HAP-1 (cell line): ENCODE measurements around the gene ZMAT5.

Source experiments
- DNase-seq, 2 experiments: peaks; one replicate each; pipeline ENCODE4 v3.0.0-alpha.2; 2016 to 2020; ENCODE audit warnings: low spot score in 2 of 2
- H3K27me3 ChIP-seq: fragments of 250-450 bp; sonication (Bioruptor Pico); 2 replicates; pipeline ENCODE4 v1.5.1; 2020; ENCODE audit warnings: low read depth, mild to moderate bottlenecking, moderate library complexity
- H3K36me3 ChIP-seq: fragments of 250-450 bp; sonication (Bioruptor Pico); replicated peaks from 2 replicates; pipeline ENCODE4 v1.5.1; 2020; ENCODE audit warnings: mild to moderate bottlenecking
- H3K4me1 ChIP-seq: fragments of 250-450 bp; sonication (Bioruptor Pico); 2 replicates; pipeline ENCODE4 v1.5.1; 2020; ENCODE audit warnings: mild to moderate bottlenecking
- H3K4me3 ChIP-seq: fragments of 250-450 bp; sonication (Bioruptor Pico); 2 replicates; pipeline ENCODE4 v1.5.1; 2020; ENCODE audit warnings: mild to moderate bottlenecking, moderate library complexity
- H3K9me3 ChIP-seq: fragments of 250-450 bp; sonication (Bioruptor Pico); 2 replicates; pipeline ENCODE4 v1.5.1; 2020; ENCODE audit warnings: mild to moderate bottlenecking, moderate library complexity
- in situ Hi-C: fragments of 300-500 bp; cut with MboI; formaldehyde crosslinking; loops from 3 replicates; pipeline ENCODE4 v1.14.3; 2020; ENCODE audit warnings: low sequenced_read_pairs, inconsistent platforms, mixed read lengths

The ZMAT5 gene

DNA sequence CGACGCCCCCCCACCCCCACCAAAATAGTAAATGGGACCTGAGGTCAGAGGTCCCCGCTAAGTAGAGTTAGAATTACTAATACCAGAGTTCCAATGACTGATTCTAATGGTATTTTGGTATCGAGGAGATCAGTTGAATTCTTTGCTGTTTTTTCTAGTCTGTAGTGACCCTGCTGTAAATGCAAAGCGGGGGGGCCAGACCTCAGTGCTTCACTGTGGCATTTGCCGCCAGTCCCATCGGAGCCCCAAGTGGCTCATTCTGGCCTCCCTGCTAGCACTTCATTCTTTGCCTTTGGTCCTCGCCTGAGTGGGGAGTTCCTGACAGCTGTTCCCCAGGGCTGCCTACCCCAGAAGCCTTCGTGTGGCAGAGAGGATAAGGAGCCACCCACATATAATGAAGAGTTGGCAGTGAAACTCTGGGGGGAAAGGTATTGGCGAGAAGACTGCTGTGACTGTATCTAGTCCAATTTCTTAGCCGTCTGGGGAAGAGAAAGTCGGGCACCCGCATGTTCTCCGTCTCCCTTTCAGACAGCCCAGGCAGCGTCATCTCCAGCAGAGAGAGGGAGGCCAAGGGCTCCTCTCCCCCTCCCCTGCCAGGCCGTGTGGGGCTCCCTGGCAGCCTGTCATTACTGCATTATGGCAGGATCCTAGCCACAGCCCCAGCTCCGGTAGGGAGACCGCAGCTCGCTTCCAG is 66.5 kb downstream of the ZMAT5 start:
- Histone ChIP-seq H3K4me3 (no peak overlapping the region), H3K27me3 (no peaks in the 10 kb centered on the region), H3K9me3 (no peaks in the 10 kb centered on the region), H3K36me3 (no peaks in the 10 kb centered on the region), H3K4me1 (no peaks in the 10 kb centered on the region)
- DNase-seq, result no peak
- in situ Hi-C loops, result no loop called here

DNA sequence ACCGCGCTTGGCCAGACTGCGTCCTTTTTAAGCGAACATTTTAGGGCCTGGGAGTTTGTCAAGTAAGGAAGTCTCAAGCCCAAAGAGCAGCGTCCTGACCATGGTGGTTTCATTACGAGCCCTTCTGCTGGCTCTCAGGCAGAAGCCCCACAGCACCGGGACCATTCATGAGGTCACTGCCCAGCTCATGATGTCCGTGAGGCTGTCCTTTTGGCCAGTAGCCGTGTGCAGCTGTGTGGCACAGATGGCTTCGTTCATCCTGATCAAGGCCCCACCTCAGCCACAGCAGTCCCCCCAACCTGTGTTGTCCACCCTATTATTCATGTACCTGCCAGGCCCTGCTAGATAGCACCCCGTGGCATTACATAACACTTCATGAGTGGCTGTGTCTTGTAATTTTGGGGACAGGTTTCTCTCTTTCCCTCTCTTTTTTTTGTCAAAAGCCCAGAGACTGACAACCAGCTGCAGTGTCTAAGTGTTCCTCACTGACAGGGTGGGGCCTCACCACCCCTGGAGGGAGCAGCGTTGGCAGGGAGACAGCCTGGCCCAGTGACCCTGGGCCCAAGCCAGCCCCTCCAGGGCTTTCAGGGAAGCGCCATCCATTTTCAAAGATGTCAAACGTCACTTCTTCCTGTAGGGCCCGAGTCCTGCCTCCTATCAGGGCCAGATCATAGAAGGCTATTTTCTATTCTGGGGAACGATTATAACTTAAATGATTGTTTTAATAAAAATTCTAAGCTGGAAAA is 68.8 kb downstream of the ZMAT5 start:
- in situ Hi-C loops, result no loop called here
- H3K36me3 ChIP-seq, result peaks cover 7% of the 10 kb centered on the region; the same call in 1 of the 2 replicates

DNA sequence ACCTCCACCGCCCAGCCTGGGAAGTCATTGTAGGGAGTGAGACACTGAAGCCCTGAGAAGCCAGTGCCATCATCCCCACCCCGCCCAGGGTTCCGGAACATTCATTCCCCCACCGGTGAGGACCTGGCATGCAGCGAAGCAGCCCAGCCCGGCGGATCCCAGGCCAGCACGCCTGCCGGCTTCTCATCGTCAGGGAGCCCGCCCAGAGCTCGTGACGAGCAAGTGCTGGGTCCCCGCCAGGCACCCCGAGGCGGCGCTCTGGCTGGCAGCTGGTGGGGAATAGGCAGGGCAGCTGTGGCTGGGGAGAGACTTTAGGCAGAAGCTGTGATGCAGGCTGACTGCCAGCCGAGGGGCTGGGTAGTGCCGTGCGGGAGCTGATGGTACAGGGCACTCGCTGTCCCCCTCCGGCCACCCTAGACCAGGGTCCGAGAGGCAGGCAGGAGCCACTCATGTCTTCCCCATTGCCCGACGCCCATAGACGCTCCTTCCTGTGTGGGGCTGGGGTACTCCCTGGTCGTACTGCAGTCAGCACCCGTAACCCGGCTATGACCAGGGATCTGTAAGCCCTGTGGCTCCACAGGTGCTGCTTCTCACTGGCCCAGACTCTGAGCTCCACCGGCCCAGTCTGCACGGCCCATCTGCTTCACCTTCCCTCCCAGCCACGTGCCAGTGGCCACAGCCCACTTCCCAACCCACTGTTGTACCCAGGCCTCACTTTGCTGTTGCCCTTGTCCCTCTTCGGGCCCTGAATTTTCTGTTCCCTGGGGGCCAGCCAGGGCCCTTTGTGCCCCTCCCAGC is 71.5 kb downstream of the ZMAT5 start:
- no peak for DNase-seq
- H3K9me3 ChIP-seq, result no peaks in the 10 kb centered on the region
- H3K36me3 ChIP-seq, result peaks cover 7% of the 10 kb centered on the region; the same call in 1 of the 2 replicates
- no peaks in the 10 kb centered on the region for H3K4me1 ChIP-seq
- in situ Hi-C loops, result no loop called here
- no peak overlapping the region for H3K4me3 ChIP-seq
- H3K27me3 ChIP-seq, result no peaks in the 10 kb centered on the region

More for the DNA sequence above, 68.8 kb downstream of the ZMAT5 start:
- H3K9me3 ChIP-seq, result no peaks in the 10 kb centered on the region
- no peak overlapping the region for H3K4me3 ChIP-seq
- H3K27me3 ChIP-seq, result no peaks in the 10 kb centered on the region
- no peak for DNase-seq
- H3K4me1 ChIP-seq, result no peaks in the 10 kb centered on the region

DNA sequence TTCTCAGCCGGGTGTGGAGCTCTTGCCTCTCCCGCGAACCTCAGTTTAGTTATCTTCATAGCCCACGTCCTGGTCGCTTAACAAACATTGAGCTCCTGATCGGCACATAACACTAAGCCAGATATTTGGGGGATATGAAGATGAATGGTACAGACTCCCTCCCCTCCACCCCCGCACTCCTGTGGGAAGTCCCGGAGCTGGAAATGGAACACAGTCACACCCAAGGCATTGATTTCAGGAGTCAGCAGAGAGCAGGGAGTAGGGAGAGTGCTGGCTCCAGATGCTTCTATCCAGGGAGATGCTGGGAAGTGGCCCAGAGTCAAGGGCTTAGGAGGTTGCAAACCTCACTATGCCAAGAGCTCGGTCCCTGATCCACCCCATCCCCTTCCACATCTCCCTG is 73.1 kb downstream of the ZMAT5 start:
- peaks cover 9% of the 10 kb centered on the region for H3K4me1 ChIP-seq
- no peak for DNase-seq
- no peaks in the 10 kb centered on the region for H3K27me3 ChIP-seq
- H3K4me3 ChIP-seq, result no peak overlapping the region
- in situ Hi-C loops, result no loop called here
- no peaks in the 10 kb centered on the region for H3K9me3 ChIP-seq
- peaks cover 7% of the 10 kb centered on the region; the same call in 1 of the 2 replicates for H3K36me3 ChIP-seq

DNA sequence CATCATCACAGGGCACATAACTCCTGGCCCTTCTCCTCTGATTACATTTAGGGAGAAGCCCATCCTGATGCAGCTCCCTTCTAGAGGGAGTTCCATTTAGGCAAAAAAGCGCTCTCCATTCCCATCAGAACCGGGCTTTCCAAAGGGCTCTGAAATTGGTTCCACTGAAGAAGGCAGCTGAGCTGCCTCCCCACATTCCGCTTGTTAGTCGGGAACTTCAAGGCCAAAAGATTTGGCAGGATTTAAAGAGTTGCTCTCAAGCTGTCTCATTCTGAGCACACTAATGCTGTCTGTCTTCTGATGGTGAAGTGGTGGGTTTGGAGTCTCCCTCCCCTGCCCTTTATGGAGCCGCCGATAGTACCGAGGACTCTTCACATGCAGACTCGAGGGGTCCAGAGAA is 73.6 kb downstream of the ZMAT5 start:
- Histone ChIP-seq H3K36me3 (peaks cover 7% of the 10 kb centered on the region; the same call in 1 of the 2 replicates), H3K4me1 (peaks cover 9% of the 10 kb centered on the region), H3K27me3 (no peaks in the 10 kb centered on the region), H3K4me3 (no peak overlapping the region), H3K9me3 (no peaks in the 10 kb centered on the region)
- in situ Hi-C loops, result no loop called here
- no peak for DNase-seq

DNA sequence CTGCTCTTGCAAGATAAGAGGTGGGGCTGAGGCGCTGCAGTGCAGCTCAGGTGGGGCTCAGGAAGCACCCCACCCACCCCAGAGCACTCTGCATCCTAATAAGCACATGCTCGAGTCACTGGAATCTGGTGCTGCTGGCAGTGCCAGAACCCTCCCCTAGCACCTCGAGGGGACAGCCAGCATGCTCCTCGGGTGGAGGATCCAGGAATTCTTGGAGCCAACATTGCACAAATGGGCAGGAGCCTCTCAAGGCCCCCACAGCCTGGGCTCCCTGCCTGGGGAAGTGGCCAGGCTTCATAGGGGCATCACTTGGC is 74.5 kb downstream of the ZMAT5 start:
- in situ Hi-C loops, result no loop called here

DNA sequence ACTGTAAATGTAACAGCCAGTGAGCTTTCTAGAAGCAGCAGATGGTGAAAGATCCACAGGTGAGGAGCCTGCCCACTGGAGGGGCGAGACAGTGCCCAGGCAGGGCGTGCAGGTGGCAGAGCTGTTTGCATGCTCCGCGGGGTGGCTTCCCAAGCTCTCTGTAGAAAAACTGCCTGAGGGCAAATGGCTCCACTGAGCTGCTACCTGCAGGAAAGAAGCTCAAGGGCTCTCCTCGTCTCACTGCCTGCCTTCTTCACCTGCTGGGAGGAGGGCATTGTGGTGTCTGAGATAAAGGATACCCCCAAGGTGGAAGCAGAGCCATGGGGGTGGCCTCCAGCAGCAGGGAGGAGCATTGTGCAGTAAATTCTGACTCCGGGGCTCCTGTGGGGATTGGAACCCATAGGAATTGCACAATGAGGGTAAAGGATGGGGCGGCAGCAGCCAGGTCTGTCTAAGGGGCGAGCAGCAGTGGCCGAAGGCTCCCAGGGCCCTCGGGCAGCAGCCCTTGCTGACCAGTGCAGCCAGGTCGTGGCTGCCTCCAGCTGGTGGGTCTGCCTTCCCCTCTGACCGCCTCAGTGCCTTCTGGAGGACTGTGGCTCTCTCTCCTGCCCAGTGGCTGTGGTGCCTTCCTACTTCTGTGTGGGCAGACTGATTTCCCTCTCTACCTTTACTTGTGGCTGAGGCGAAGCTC is 75.0 kb downstream of the ZMAT5 start:
- Histone ChIP-seq H3K4me1 (peaks cover 9% of the 10 kb centered on the region), H3K9me3 (no peaks in the 10 kb centered on the region), H3K36me3 (peaks cover 7% of the 10 kb centered on the region; the same call in 1 of the 2 replicates), H3K4me3 (no peak overlapping the region), H3K27me3 (no peaks in the 10 kb centered on the region)
- in situ Hi-C loops, result no loop called here
- no peak for DNase-seq

More for the DNA sequence above, 74.5 kb downstream of the ZMAT5 start:
- no peaks in the 10 kb centered on the region for H3K27me3 ChIP-seq
- H3K4me1 ChIP-seq, result peaks cover 9% of the 10 kb centered on the region
- H3K36me3 ChIP-seq, result peaks cover 7% of the 10 kb centered on the region; the same call in 1 of the 2 replicates
- DNase-seq, result no peak
- no peaks in the 10 kb centered on the region for H3K9me3 ChIP-seq
- no peak overlapping the region for H3K4me3 ChIP-seq

DNA sequence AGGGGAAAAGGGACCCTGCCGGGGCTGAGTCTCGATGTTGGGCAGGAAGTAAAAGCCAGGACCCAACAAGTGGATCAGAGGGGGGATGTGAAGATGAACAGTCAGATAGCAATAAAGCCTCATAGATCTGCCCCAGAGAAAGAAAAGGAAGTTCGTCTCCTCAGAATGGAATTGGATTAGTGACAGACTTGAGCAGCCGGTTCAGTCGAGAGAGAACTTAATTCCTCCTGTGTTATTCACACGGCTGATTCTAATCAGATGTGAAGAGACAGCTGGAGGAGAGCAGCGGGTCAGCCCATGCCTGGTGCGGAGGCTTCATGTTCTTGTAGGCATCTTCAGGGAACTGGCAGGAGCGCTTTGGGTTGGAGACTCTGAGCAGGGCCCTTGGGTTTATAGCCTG is 76.3 kb downstream of the ZMAT5 start:
- peaks cover 9% of the 10 kb centered on the region for H3K4me1 ChIP-seq
- H3K27me3 ChIP-seq, result no peaks in the 10 kb centered on the region
- DNase-seq, result no peak
- H3K36me3 ChIP-seq, result peaks cover 9% of the 10 kb centered on the region
- no peak overlapping the region for H3K4me3 ChIP-seq
- in situ Hi-C loops, result no loop called here
- no peaks in the 10 kb centered on the region for H3K9me3 ChIP-seq

DNA sequence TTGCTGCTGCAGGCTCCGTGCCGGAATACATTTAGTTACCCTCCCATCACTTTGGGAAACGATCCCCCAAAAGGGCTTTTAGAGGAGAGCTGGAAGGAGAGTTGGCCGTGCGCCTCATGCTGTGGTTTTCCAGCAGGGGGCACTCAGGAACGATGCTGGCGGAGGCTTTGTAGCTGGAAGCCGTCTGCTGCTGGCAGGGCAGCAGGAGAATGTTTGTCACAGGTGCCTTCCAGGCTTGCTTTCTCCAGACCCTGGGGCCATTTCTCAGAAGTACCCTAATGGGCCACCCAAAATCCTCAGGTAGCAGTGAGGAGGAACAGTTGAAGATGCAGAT is 77.0 kb downstream of the ZMAT5 start:
- peaks cover 5% of the 10 kb centered on the region for H3K36me3 ChIP-seq
- H3K4me1 ChIP-seq, result peaks cover 9% of the 10 kb centered on the region
- DNase-seq, result peak; percentile 47 to 75
- in situ Hi-C loops, result no loop called here
- no peaks in the 10 kb centered on the region for H3K27me3 ChIP-seq
- no peaks in the 10 kb centered on the region for H3K9me3 ChIP-seq
- no peak overlapping the region for H3K4me3 ChIP-seq

DNA sequence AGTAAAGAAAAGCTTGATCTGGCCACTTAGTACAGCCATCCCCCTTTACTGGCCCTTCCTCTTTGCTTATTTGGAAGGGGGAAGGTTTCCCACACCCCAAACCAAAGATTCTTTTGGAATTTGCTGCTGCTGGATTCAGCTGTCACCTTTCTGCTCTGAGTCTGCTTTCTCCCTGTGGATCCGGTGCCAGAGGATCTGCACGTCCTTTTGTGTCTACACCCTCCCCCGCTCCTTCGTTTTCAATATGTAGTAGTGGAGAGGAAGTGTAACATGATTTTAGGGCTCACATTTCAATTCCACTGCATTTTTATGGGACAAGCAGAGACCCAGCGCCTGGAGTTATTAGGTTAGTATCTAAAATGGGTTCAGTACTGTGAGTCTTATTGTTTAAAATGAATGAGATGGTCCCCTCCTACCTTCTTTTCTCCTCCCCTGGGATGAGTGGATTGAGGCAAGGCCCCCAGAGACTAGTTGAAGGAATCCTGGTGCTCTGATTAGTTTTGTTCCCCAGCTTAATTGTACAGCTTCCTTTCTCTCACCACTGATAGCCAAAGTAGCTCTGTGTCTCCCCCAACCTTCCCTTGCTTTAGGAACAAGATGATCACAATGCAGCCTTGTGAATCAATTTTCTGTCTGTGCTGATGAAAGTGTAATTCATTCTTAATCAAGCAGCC is 77.5 kb downstream of the ZMAT5 start:
- peaks cover 8% of the 10 kb centered on the region for H3K36me3 ChIP-seq
- no peaks in the 10 kb centered on the region for H3K9me3 ChIP-seq
- peaks cover 9% of the 10 kb centered on the region for H3K4me1 ChIP-seq
- no peak overlapping the region for H3K4me3 ChIP-seq
- in situ Hi-C loops, result no loop called here
- no peaks in the 10 kb centered on the region for H3K27me3 ChIP-seq
- DNase-seq, result peak in 1 of 2 experiments; percentile 58

DNA sequence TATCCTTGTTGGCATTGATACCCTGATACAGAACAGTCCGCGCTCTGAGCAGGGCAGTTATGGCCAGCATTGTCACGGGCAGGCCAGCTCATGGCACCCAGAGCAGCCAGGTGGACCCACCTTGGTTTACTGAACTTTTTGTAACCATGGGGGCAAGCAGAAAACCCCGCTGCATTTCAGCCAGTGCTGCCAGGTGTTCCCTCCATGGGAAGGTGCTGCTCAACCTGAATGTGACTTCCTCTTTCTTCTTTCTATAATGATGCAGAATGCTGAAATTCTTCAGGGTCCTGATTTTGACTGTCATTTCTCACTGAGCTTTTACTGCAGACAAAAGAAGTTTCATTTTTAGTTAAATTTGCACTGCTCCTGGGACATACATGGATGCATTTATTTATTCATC is 82.6 kb downstream of the ZMAT5 start:
- no peaks in the 10 kb centered on the region for H3K27me3 ChIP-seq

DNA sequence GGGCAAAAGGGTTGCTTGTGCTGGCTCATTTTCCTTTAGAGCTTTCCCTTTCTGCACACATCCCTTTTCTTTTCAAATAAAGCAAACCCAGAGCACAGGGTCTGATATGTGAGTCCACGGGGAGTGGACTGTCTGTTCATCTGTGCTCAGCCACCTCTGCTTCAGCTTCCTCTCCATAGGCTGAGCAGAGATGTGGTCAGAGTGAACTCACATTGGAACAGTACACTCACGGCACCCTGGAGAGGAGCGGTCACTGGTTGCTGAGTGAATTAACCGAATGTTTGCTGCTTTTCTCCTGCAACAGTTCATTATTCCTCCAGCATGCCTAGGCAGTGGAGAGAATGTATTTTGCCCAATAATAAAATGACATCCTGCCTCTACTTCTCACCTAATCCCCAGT is 83.3 kb downstream of the ZMAT5 start:
- H3K27me3 ChIP-seq, result no peaks in the 10 kb centered on the region
- H3K36me3 ChIP-seq, result peaks cover 52% of the 10 kb centered on the region
- no peaks in the 10 kb centered on the region for H3K4me1 ChIP-seq
- H3K9me3 ChIP-seq, result no peaks in the 10 kb centered on the region
- no peak overlapping the region for H3K4me3 ChIP-seq
- in situ Hi-C loops, result no loop called here
- DNase-seq, result no peak

More for the DNA sequence above, 82.6 kb downstream of the ZMAT5 start:
- Histone ChIP-seq H3K36me3 (peaks cover 44% of the 10 kb centered on the region), H3K4me3 (no peak overlapping the region), H3K9me3 (no peaks in the 10 kb centered on the region), H3K4me1 (peaks cover 2% of the 10 kb centered on the region)
- no peak for DNase-seq
- in situ Hi-C loops, result no loop called here
